Hepatocyte (in vitro differentiated cells): ENCODE measurements around the gene SLC6A20. TPM values are rescaled to one million over a fixed set of nuclear protein-coding genes. Genes with fewer than 3 reads are reported as not detected.
"Not testable (repeated sequence)": the region's sequence is repeated elsewhere in the genome, so short reads cannot be mapped to it uniquely, and the experiment has no call there.

Experiments used
- DNase-seq: peaks from one replicate; pipeline ENCODE4 v3.0.0-alpha.2; 2016; ENCODE audit warnings: low spot score
- H2AFZ ChIP-seq: fragments of 200-600 bp; sonication (generic); 2 replicates; pipeline ENCODE4 v1.6.0; 2016; ENCODE audit warnings: antibody characterized with exemption, mild to moderate bottlenecking
- H3K27ac ChIP-seq: fragments of 200-600 bp; sonication (generic); 2 replicates; pipeline ENCODE4 v1.5.1; 2016; ENCODE audit warnings: mild to moderate bottlenecking
- H3K27me3 ChIP-seq: fragments of 200-600 bp; sonication (generic); 2 replicates; pipeline ENCODE4 v1.6.1; 2016
- H3K36me3 ChIP-seq: fragments of 200-600 bp; sonication (generic); replicated peaks from 2 replicates; pipeline ENCODE4 v1.5.1; 2016; ENCODE audit warnings: low read depth; ENCODE audit not compliant: insufficient read depth
- H3K4me1 ChIP-seq: fragments of 200-600 bp; sonication (generic); 2 replicates; pipeline ENCODE4 v1.5.1; 2016; ENCODE audit warnings: mild to moderate bottlenecking, moderate library complexity; ENCODE audit not compliant: insufficient read depth
- H3K4me2 ChIP-seq: fragments of 200-600 bp; sonication (generic); 2 replicates; pipeline ENCODE4 v1.6.0; 2016
- H3K4me3 ChIP-seq: fragments of 200-600 bp; sonication (generic); 2 replicates; pipeline ENCODE4 v1.5.1; 2016; ENCODE audit warnings: mild to moderate bottlenecking
- H3K79me2 ChIP-seq: fragments of 200-600 bp; sonication (generic); 2 replicates; pipeline ENCODE4 v1.6.0; 2017; ENCODE audit warnings: mild to moderate bottlenecking
- H3K9me2 ChIP-seq: fragments of 200-600 bp; sonication (generic); replicated peaks from 2 replicates; pipeline ENCODE4 v1.6.0; 2017; ENCODE audit warnings: mild to moderate bottlenecking; ENCODE audit not compliant: insufficient read depth
- H3K9me3 ChIP-seq: fragments of 200-600 bp; sonication (generic); 2 replicates; pipeline ENCODE4 v1.5.1; 2016; ENCODE audit warnings: low read depth, mild to moderate bottlenecking
- H4K20me1 ChIP-seq: fragments of 200-600 bp; sonication (generic); 2 replicates; pipeline ENCODE4 v1.6.0; 2016; ENCODE audit warnings: mild to moderate bottlenecking; ENCODE audit not compliant: insufficient read depth, poor library complexity, severe bottlenecking
- EZH2 ChIP-seq: fragments of 200-600 bp; sonication (generic); IDR thresholded peaks from 2 replicates; pipeline ENCODE4 v1.6.1; 2016; ENCODE audit warnings: antibody characterized with exemption, mild to moderate bottlenecking, borderline replicate concordance
- EZH2phosphoT487 ChIP-seq: fragments of 200-600 bp; sonication (generic); IDR thresholded peaks from one replicate; pipeline ENCODE4 v1.6.1; 2018; ENCODE audit warnings: antibody characterized with exemption, mild to moderate bottlenecking, low read depth, moderate library complexity; ENCODE audit not compliant: unreplicated experiment, severe bottlenecking
- WGBS: methylation state at CpG from one replicate; pipeline ENCODE4 v1.1.6; 2016; ENCODE audit warnings: low lambda C conversion rate; ENCODE audit errors: missing lambda C conversion rate; 5-methylcytosine and 5-hydroxymethylcytosine counted together
- polyA plus RNA-seq: library from polyadenylated mRNA; unstranded; fragments of >200 nt; fragmentation: Nextera tagmentation; extraction: Ambion mirVana; gene quantifications from 2 replicates; pipeline ENCODE4 v1.2.1, GENCODE V29; 2016
- total RNA-seq: library from RNA; depleted of rRNA; stranded (reverse); fragments of >200 nt; gene quantifications from 2 replicates; pipeline ENCODE4 v1.2.3, GENCODE V29; 2014
- TF ChIP-seq, protein P1 (sequence below): fragments of 200-600 bp; sonication (generic); IDR thresholded peaks from 2 replicates; pipeline ENCODE4 v1.5.1; 2016; ENCODE audit warnings: antibody characterized with exemption, mild to moderate bottlenecking; ENCODE audit not compliant: poor library complexity

Gene SLC6A20
- total and polyA plus RNA-seq, 2 experiments from 2014 or later = 5.7 to 9.6 TPM

DNA sequence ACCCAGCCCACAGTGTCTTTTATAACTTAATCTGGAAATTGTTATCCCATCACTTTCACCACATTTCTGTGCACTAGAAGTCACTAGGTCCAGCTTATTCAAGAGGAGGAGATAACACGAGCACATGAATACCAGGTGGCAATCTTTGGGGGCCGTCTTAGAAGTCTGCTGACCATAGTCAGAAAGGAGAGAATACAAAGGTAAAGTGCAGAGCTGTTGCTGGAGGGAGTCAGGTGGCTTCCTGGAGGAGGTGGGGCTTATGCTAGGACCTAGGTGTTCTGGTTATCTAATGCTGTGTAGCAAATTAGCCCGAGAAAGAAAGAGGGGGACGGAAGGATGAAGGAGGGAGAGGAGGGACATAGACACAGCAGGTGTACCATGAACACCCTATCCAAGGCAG lies 46.5 kb downstream of the SLC6A20 start:
- Histone ChIP-seq H3K27me3 (no peaks in the 10 kb centered on the region), H3K36me3 (no peaks in the 10 kb centered on the region), H3K4me1 (no peaks in the 10 kb centered on the region), H3K4me3 (no peak overlapping the region), H3K9me2 (no peaks in the 10 kb centered on the region), H3K4me2 (no peak overlapping the region), H3K27ac (no peak overlapping the region), H4K20me1 (no peaks in the 10 kb centered on the region), H2AFZ (no peak overlapping the region), H3K9me3 (no peaks in the 10 kb centered on the region), H3K79me2 (no peaks in the 10 kb centered on the region)
- 92% methylated on average over 4 of the region's 4 CpGs for WGBS
- no peak for DNase-seq
- TF ChIP-seq, protein P1, sequence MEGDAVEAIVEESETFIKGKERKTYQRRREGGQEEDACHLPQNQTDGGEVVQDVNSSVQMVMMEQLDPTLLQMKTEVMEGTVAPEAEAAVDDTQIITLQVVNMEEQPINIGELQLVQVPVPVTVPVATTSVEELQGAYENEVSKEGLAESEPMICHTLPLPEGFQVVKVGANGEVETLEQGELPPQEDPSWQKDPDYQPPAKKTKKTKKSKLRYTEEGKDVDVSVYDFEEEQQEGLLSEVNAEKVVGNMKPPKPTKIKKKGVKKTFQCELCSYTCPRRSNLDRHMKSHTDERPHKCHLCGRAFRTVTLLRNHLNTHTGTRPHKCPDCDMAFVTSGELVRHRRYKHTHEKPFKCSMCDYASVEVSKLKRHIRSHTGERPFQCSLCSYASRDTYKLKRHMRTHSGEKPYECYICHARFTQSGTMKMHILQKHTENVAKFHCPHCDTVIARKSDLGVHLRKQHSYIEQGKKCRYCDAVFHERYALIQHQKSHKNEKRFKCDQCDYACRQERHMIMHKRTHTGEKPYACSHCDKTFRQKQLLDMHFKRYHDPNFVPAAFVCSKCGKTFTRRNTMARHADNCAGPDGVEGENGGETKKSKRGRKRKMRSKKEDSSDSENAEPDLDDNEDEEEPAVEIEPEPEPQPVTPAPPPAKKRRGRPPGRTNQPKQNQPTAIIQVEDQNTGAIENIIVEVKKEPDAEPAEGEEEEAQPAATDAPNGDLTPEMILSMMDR = no peak
- TF ChIP-seq EZH2 = no peak
- no peak for TF ChIP-seq EZH2phosphoT487

DNA sequence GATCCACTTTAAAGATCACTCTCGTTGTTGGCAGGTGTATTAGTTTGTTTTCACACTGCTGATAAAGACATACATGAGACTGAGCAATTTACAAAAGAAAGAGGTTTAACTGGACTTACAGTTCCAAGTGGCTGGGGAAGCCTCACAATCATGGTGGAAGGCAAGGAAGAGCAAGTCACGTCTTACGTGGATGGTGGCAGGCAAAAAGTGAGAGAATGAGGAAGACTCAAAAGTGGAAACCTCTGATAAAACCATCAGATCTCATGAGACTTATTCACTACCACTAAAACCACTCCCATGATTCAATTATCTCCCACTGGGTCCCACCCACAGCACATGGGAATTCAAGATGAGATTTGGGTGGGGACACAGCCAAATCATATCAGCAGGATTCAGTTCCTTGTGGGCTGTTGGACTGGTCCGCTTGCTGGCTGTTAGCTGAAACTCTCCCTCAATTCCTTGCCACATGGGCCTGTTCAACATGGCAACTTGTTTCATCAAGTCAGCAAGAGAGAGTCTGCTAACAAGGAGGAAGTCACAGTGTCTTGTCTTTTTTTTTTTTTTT lies 47.2 kb downstream of the SLC6A20 start:
- H3K9me3 ChIP-seq, H3K4me3 ChIP-seq, H3K36me3 ChIP-seq, H3K4me2 ChIP-seq, H3K9me2 ChIP-seq, H2AFZ ChIP-seq, H3K27me3 ChIP-seq, H3K4me1 ChIP-seq, DNase-seq, H4K20me1 ChIP-seq, H3K79me2 ChIP-seq, H3K27ac ChIP-seq: not testable (repeated sequence)
- 95% methylated on average over 4 of the region's 4 CpGs for WGBS

DNA sequence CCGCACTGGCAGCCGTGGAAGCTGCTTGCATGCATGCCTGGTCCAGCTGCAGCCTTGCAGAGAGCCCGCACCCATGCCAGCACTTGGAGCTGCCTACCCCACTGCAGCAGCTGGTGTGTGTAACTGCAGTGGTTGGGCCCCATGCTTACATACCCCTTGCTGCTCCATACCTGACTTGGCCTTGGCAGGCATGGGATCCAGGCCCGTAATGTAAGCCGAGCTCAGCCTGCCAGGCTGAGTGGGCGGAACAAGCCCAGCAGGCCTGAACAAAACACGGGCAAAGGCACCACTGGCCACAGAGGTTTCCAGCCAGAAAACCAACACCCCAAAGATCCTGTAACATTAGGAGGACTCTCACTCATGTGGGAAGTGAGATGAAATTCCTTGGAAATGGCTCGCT lies 48.3 kb downstream of the SLC6A20 start:
- no peaks in the 10 kb centered on the region for H3K9me3 ChIP-seq
- H4K20me1 ChIP-seq = no peaks in the 10 kb centered on the region
- H3K4me1 ChIP-seq = no peaks in the 10 kb centered on the region
- no peaks in the 10 kb centered on the region for H3K36me3 ChIP-seq
- H3K4me2 ChIP-seq = no peak overlapping the region
- H3K79me2 ChIP-seq = no peaks in the 10 kb centered on the region
- no peak overlapping the region for H2AFZ ChIP-seq
- no peak overlapping the region for H3K4me3 ChIP-seq
- no peaks in the 10 kb centered on the region for H3K27me3 ChIP-seq
- H3K9me2 ChIP-seq = no peaks in the 10 kb centered on the region
- TF ChIP-seq EZH2phosphoT487 (no peak), EZH2 (no peak)
- TF ChIP-seq, protein P1 = no peak
- 92% methylated on average over 8 of the region's 8 CpGs for WGBS
- no peak overlapping the region for H3K27ac ChIP-seq
- no peak for DNase-seq

DNA sequence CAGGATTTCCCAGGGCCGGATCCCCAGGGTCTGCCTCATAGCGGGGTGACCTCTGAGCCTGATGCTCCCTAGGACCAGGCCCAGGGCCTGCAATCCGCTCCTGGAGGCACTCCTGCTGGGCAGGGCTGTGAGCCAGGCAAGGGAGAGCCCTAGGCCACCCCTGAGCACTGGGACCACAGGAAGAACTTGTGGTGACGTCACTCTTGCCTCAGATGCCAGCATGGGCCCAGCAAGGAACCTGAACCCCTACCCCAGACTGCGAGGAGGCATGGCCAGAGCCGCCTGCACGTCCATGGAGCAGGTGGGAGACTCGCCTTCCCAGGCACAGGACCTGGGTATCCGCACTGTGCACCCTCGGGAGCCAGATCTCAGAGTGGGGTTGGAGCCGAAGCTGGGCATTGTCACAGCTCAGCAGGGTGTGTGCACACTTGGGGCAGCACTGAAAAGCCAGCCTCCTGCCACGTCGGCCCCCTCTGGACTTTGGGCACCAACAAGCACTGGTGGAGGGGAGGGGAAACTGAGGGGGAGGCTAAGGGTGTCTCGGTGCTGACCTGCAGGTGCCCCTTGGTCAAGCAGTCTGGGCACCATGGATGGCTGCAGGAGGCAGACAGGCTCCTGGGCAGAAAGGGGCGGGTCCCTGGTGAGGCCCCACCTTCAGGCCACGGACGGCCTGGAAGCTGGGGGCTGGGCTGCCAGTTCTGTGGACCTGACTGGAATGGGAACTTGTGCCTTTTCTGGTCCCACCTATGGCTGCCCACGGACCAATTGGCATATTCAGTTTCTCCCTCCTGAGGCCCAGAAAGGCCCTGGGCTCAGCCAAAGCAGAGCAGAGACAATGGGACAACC lies 49.3 kb downstream of the SLC6A20 start:
- no peaks in the 10 kb centered on the region for H3K36me3 ChIP-seq
- WGBS = 95% methylated on average over 17 of the region's 18 CpGs
- H3K9me2 ChIP-seq = no peaks in the 10 kb centered on the region
- no peaks in the 10 kb centered on the region for H3K9me3 ChIP-seq
- H4K20me1 ChIP-seq = no peaks in the 10 kb centered on the region
- H3K4me3 ChIP-seq = no peak overlapping the region
- no peaks in the 10 kb centered on the region for H3K79me2 ChIP-seq
- TF ChIP-seq, protein P1 = no peak
- TF ChIP-seq EZH2phosphoT487 (no peak), EZH2 (no peak)
- no peak for DNase-seq
- no peaks in the 10 kb centered on the region for H3K4me1 ChIP-seq
- no peak overlapping the region for H3K4me2 ChIP-seq
- H3K27me3 ChIP-seq = no peaks in the 10 kb centered on the region
- no peak overlapping the region for H3K27ac ChIP-seq
- H2AFZ ChIP-seq = no peak overlapping the region
